A549 (cell line): Measurements from ENCODE around the gene KANSL3. TPM values are rescaled to one million over a fixed set of nuclear protein-coding genes. Genes with fewer than 3 reads are reported as not detected.

Experiments
- ATAC-seq, 2 experiments: fragments of 200-7000 bp in 1 of 2; fragments of >200 bp in 1 of 2; cut with Nextera tagmentation in 1 of 2; cut with Tn5 transposase in 1 of 2; 3 replicates each; pipeline versions ENCODE4 v1.8.0 to v1.9.1; 2018 to 2020; ENCODE audit warnings: mild to moderate bottlenecking in 1 of 2, moderate library complexity in 1 of 2
- CTCF ChIA-PET: fragments of 300-600 bp; sonication (Branson Sonifier 250); formaldehyde crosslinking; extraction: SDS; loops from one replicate; lab custom pipeline; 2021; ENCODE audit warnings: antibody characterized with exemption, inconsistent platforms; lab: Yijun Ruan, JAX
- POLR2A ChIA-PET: fragments of 350-600 bp; formaldehyde crosslinking; extraction: SDS; loops from one replicate; lab custom pipeline; 2021; ENCODE audit warnings: antibody characterized with exemption, inconsistent platforms; lab: Yijun Ruan, JAX
- DNase-seq, 2 experiments: peaks; one replicate each; pipeline versions ENCODE4 v3.0.0 to v3.0.0-alpha.2; 2011 to 2016; ENCODE audit warnings: low read depth in 1 of 2, low spot score in 1 of 2
- FAIRE-seq: peaks from 2 replicates; lab custom pipeline; 2011; peaks lifted over from hg19 to GRCh38; lab: Jason Lieb, UNC
- H3K27ac ChIP-seq, 2 experiments: fragments of >200 bp; sonication (Bioruptor Twin); formaldehyde crosslinking; 3 replicates each; pipeline ENCODE4 v1.5.1; 2016 to 2017
- H3K4me1 ChIP-seq: fragments of >200 bp; sonication (Bioruptor Twin); formaldehyde crosslinking; 3 replicates; pipeline ENCODE4 v1.6.1; 2016
- H3K4me2 ChIP-seq: fragments of >200 bp; sonication (Bioruptor Twin); formaldehyde crosslinking; 3 replicates; pipeline ENCODE4 v1.6.1; 2016
- H3K4me3 ChIP-seq: fragments of >200 bp; sonication (Bioruptor Twin); formaldehyde crosslinking; 3 replicates; pipeline ENCODE4 v1.5.1; 2016
- H3K9me3 ChIP-seq: fragments of >200 bp; sonication (Bioruptor Twin); formaldehyde crosslinking; 3 replicates; pipeline ENCODE4 v1.6.1; 2016
- CBX2 ChIP-seq: fragments of 200-600 bp; sonication (generic); IDR thresholded peaks from 2 replicates; pipeline ENCODE4 v1.6.1; 2016; ENCODE audit warnings: low read depth, mild to moderate bottlenecking, borderline replicate concordance
- CEBPB ChIP-seq, 2 experiments: fragments of >200 bp in 1 of 2; sonication (Bioruptor Twin) in 1 of 2; formaldehyde crosslinking in 1 of 2; IDR thresholded peaks; 2 replicates each; pipeline ENCODE4 v1.6.1; 2012 to 2016
- CHD2 ChIP-seq: fragments of 150-350 bp; IDR thresholded peaks from 2 replicates; pipeline ENCODE4 v1.6.1; 2014; ENCODE audit warnings: low read length; ENCODE audit not compliant: partially characterized antibody
- ESRRA ChIP-seq: fragments of 150-350 bp; IDR thresholded peaks from 2 replicates; pipeline ENCODE4 v1.6.1; 2014; ENCODE audit warnings: mild to moderate bottlenecking, low read length, borderline replicate concordance
- FOSL2 ChIP-seq, 2 experiments: fragments of 450-650 bp in 1 of 2; fragments of >200 bp in 1 of 2; sonication (Bioruptor Twin) in 1 of 2; formaldehyde crosslinking; IDR thresholded peaks; 2 replicates each; pipeline versions ENCODE4 v1.5.0 to v1.6.1; 2016 to 2020; ENCODE audit warnings: mild to moderate bottlenecking in 1 of 2, moderate library complexity in 1 of 2
- FOXS1 ChIP-seq: fragments of 250-450 bp; sonication (Bioruptor Pico); IDR thresholded peaks from 2 replicates; pipeline ENCODE4 v1.5.0; 2020; ENCODE audit warnings: mild to moderate bottlenecking, moderate library complexity
- GATA3 ChIP-seq: IDR thresholded peaks from 2 replicates; pipeline ENCODE4 v1.6.1; 2012; ENCODE audit warnings: borderline replicate concordance
- HDAC2 ChIP-seq: fragments of 200-600 bp; sonication (generic); IDR thresholded peaks from 2 replicates; pipeline ENCODE4 v1.6.1; 2016
- HEYL ChIP-seq: fragments of 250-450 bp; sonication (Bioruptor Pico); IDR thresholded peaks from 2 replicates; pipeline ENCODE4 v1.8.0; 2021; ENCODE audit warnings: mild to moderate bottlenecking, moderate library complexity
- HOXA7 ChIP-seq: fragments of 250-450 bp; sonication (Bioruptor Pico); IDR thresholded peaks from 2 replicates; pipeline ENCODE4 v1.5.0; 2020; ENCODE audit warnings: mild to moderate bottlenecking, moderate library complexity
- HOXB13 ChIP-seq: fragments of 250-450 bp; sonication (Bioruptor Pico); IDR thresholded peaks from 2 replicates; pipeline ENCODE4 v1.5.0; 2020; ENCODE audit warnings: low read depth, mild to moderate bottlenecking, moderate library complexity
- JUN ChIP-seq, 2 experiments: fragments of >200 bp; sonication (Bioruptor Twin); formaldehyde crosslinking; IDR thresholded peaks; 2 replicates in 1 of 2; 3 replicates in 1 of 2; pipeline ENCODE4 v1.6.1; 2016 to 2017
- JUNB ChIP-seq: fragments of >200 bp; sonication (Bioruptor Twin); formaldehyde crosslinking; IDR thresholded peaks from 2 replicates; pipeline ENCODE4 v1.6.1; 2016
- KDM5A ChIP-seq: fragments of 200-600 bp; sonication (generic); IDR thresholded peaks from 2 replicates; pipeline ENCODE4 v1.6.1; 2016; ENCODE audit warnings: antibody characterized with exemption, mild to moderate bottlenecking
- PHF8 ChIP-seq: fragments of 200-600 bp; sonication (generic); IDR thresholded peaks from 2 replicates; pipeline ENCODE4 v1.6.1; 2016; ENCODE audit warnings: low read depth, mild to moderate bottlenecking, antibody characterized with exemption, moderate library complexity, borderline replicate concordance
- POLR2A ChIP-seq: IDR thresholded peaks from 2 replicates; pipeline ENCODE4 v1.6.1; 2012; ENCODE audit warnings: mild to moderate bottlenecking, low read length
- RARB ChIP-seq: fragments of 250-450 bp; sonication (Bioruptor Pico); IDR thresholded peaks from 2 replicates; pipeline ENCODE4 v1.8.0; 2021; ENCODE audit warnings: mild to moderate bottlenecking, moderate library complexity
- RFX5 ChIP-seq: fragments of 450-650 bp; IDR thresholded peaks from 2 replicates; pipeline ENCODE4 v1.7.1; 2014; ENCODE audit warnings: antibody characterized with exemption, mild to moderate bottlenecking, moderate library complexity
- SMC3 ChIP-seq: fragments of >200 bp; sonication (Bioruptor Twin); formaldehyde crosslinking; IDR thresholded peaks from 3 replicates; pipeline ENCODE4 v1.6.1; 2018; ENCODE audit warnings: inconsistent platforms
- SREBF2 ChIP-seq: fragments of 450-650 bp; IDR thresholded peaks from 2 replicates; pipeline ENCODE4 v1.6.1; 2014; ENCODE audit warnings: mild to moderate bottlenecking, moderate library complexity
- TFCP2L1 ChIP-seq: fragments of 250-450 bp; sonication (Bioruptor Pico); IDR thresholded peaks from 2 replicates; pipeline ENCODE4 v1.5.0; 2021; ENCODE audit warnings: mild to moderate bottlenecking
- TP53 ChIP-seq: fragments of 250-450 bp; sonication (Bioruptor Pico); IDR thresholded peaks from 2 replicates; pipeline ENCODE4 v1.5.0; 2021; ENCODE audit warnings: mild to moderate bottlenecking, moderate library complexity
- ZC3H11A ChIP-seq: fragments of 450-650 bp; IDR thresholded peaks from 2 replicates; pipeline ENCODE4 v1.6.1; 2014; ENCODE audit warnings: antibody characterized with exemption, mild to moderate bottlenecking
- ZSCAN20 ChIP-seq: fragments of 250-450 bp; sonication (Bioruptor Pico); IDR thresholded peaks from 2 replicates; pipeline ENCODE4 v1.8.0; 2022; ENCODE audit warnings: mild to moderate bottlenecking, moderate library complexity
- WGBS: methylation state at CpG from one replicate; pipeline ENCODE4 v1.1.6; 2017; ENCODE audit errors: missing lambda C conversion rate; 5-methylcytosine and 5-hydroxymethylcytosine counted together
- polyA plus RNA-seq, 4 experiments: library from polyadenylated mRNA; depleted of rRNA in 3 of 4; stranded (reverse); fragments of >200 nt; fragmentation: RNase III in 1 of 4; extraction: RNeasy Plus Mini Kit Qiagen cat#74134 plus additional on column Dnase treatment in 1 of 4; gene quantifications; 2 replicates in 3 of 4; 3 replicates in 1 of 4; pipeline ENCODE4 v1.2.3, GENCODE V29; 2011 to 2017
- TF ChIP-seq, protein P1 (sequence below): fragments of >200 bp; sonication (Bioruptor Twin); formaldehyde crosslinking; IDR thresholded peaks from 3 replicates; pipeline ENCODE4 v1.5.1; 2016
- TF ChIP-seq, protein P2 (sequence below): fragments of 150-350 bp; IDR thresholded peaks from 2 replicates; pipeline ENCODE4 v1.6.1; 2014; ENCODE audit warnings: low read depth, mild to moderate bottlenecking, low read length

KANSL3 gene
- polyA plus RNA-seq, 2 of the 4 experiments (the other 2 are of a cell fraction) = 23.0 to 25.2 TPM

DNA sequence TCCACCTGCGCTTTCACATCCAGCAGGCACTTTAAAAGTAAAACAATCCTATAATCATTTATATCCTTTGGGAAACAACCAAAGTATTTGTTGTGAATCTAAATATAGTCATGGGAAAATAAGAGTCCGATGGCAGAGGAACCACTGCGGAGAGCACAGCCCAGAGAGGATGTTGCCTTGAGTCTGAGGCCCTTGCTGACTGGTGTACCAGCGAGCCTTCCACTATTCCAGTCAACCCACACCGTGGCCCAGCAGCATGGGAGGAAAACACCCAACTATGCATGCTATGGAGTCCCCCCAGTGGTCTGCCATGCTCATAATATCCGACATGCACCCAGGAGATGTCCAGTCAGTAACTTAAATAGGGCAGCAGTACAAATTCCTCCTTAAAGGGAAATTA is 21.6 kb downstream of the KANSL3 start:
- Histone ChIP-seq H3K9me3 (no peaks in the 10 kb centered on the region), H3K4me3 (no peak overlapping the region)
- WGBS = 93% methylated on average over 6 of the region's 6 CpGs
- TF ChIP-seq FOSL2 (IDR thresholded peaks at IDR 0.05) = no peak
- no peak for TF ChIP-seq FOSL2 (CRISPR knock-in tag; IDR thresholded peaks at IDR 0.05)
- TF ChIP-seq HDAC2 = no peak
- TF ChIP-seq, protein P1, sequence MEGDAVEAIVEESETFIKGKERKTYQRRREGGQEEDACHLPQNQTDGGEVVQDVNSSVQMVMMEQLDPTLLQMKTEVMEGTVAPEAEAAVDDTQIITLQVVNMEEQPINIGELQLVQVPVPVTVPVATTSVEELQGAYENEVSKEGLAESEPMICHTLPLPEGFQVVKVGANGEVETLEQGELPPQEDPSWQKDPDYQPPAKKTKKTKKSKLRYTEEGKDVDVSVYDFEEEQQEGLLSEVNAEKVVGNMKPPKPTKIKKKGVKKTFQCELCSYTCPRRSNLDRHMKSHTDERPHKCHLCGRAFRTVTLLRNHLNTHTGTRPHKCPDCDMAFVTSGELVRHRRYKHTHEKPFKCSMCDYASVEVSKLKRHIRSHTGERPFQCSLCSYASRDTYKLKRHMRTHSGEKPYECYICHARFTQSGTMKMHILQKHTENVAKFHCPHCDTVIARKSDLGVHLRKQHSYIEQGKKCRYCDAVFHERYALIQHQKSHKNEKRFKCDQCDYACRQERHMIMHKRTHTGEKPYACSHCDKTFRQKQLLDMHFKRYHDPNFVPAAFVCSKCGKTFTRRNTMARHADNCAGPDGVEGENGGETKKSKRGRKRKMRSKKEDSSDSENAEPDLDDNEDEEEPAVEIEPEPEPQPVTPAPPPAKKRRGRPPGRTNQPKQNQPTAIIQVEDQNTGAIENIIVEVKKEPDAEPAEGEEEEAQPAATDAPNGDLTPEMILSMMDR = no peak
- no peak for TF ChIP-seq ZSCAN20
- TF ChIP-seq HOXA7 (CRISPR knock-in tag) = no peak
- no peak for TF ChIP-seq SREBF2
- TF ChIP-seq RFX5 = no peak
- TF ChIP-seq ZC3H11A = no peak
- TF ChIP-seq CEBPB (IDR thresholded peaks at IDR 0.05) = no peak
- TF ChIP-seq PHF8 = no peak
- TF ChIP-seq KDM5A = no peak
- no peak for TF ChIP-seq JUNB
- TF ChIP-seq CHD2 = no peak
- TF ChIP-seq, all 56 proteins: peak for 0
- no peak for DNase-seq
- H3K4me2 ChIP-seq = no peak overlapping the region
- ATAC-seq = no peak
- CTCF ChIA-PET = interaction anchor here (0.9 kb wide), 1 partner anchor 66 kb away, joined by 3 read pairs; no protein-coding TSS in a partner anchor
- peaks cover 4% of the 10 kb centered on the region; the same call in 1 of the 3 replicates for H3K4me1 ChIP-seq
- no peak for FAIRE-seq
- no peak overlapping the region for H3K27ac ChIP-seq
- POLR2A ChIA-PET = no interaction called here

- Histone ChIP-seq H3K4me1 (peaks cover 4% of the 10 kb centered on the region; the same call in 1 of the 3 replicates), H3K4me2 (no peak overlapping the region), H3K9me3 (no peaks in the 10 kb centered on the region), H3K4me3 (no peak overlapping the region), H3K27ac (no peak overlapping the region)
- no peak for TF ChIP-seq CBX2
- no peak for TF ChIP-seq GATA3
- no peak for TF ChIP-seq ESRRA
- TF ChIP-seq SREBF2 = no peak
- TF ChIP-seq ZSCAN20 = no peak
- no peak for TF ChIP-seq FOXS1 (CRISPR knock-in tag)
- TF ChIP-seq, protein P2, sequence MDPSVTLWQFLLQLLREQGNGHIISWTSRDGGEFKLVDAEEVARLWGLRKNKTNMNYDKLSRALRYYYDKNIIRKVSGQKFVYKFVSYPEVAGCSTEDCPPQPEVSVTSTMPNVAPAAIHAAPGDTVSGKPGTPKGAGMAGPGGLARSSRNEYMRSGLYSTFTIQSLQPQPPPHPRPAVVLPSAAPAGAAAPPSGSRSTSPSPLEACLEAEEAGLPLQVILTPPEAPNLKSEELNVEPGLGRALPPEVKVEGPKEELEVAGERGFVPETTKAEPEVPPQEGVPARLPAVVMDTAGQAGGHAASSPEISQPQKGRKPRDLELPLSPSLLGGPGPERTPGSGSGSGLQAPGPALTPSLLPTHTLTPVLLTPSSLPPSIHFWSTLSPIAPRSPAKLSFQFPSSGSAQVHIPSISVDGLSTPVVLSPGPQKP = no peak
- TF ChIP-seq HOXB13 (CRISPR knock-in tag) = no peak
- no peak for TF ChIP-seq TFCP2L1 (CRISPR knock-in tag)
- TF ChIP-seq TP53 (CRISPR knock-in tag) = no peak
- TF ChIP-seq RARB (CRISPR knock-in tag) = no peak
- TF ChIP-seq SMC3 = no peak
- TF ChIP-seq JUN (IDR thresholded peaks at IDR 0.05) = no peak
- no peak for TF ChIP-seq HEYL
- no peak for TF ChIP-seq ZC3H11A
- no peak for TF ChIP-seq POLR2A
- ChIA-PET POLR2A (no interaction called here), CTCF (interaction anchor here (0.9 kb wide), 1 partner anchor 66 kb away, joined by 3 read pairs; no protein-coding TSS in a partner anchor)
- DNase-seq (no peak), FAIRE-seq (no peak), ATAC-seq (no peak)
- 94% methylated on average over 1 of the region's 1 CpG for WGBS
Observed at GRCh38 chr2:96616128-96616527, 22.0 kb downstream of the KANSL3 start.
